ENCODE measurements around the gene VANGL2.

The VANGL2 gene

DNA sequence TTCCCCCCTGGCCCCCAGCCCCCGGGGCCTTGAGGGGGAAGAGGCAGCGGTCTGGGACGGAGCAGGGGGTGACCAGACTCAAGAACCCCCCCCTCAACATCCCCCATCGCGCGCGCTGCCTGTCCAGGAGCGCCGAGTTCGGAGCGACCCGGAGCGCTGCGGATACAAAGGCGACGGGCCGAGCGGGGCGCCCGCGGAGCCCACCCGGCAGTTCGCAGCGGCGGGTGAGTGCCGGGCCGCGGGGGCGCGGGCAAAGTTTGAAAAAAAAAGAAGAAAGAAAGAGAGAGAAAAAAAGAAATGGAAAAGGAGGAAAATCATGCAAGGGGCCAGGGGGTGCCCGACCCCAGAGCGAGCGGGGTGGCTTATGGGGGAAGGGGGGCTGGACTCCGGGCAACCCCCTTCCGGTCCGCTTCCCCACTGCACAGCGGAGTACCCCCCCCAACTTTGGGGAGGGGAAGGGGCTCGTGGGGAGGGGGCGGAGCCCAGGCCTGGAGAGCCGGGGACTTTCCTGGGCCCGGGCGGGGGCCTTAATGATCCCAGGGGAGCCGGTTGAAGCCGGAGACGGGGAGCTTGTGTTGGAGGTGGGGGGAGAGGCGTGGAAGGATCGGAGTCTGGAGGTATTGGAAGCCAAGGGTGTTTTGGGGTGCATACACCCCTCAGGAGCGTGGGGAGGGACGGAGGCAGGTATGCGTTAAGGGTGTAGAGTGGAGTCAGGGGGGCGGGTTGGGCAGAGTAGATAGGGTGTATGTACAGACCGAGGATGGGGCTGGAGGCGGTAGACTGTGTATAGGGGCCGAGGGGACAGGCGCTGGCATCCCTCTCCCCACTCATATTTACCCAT, 502 bp downstream of the VANGL2 start:
- TF ChIP-seq EZH2phosphoT487 (IDR thresholded peaks at IDR 0.05; ENCODE audit: low read depth), result no peak
- TF ChIP-seq, protein P1, sequence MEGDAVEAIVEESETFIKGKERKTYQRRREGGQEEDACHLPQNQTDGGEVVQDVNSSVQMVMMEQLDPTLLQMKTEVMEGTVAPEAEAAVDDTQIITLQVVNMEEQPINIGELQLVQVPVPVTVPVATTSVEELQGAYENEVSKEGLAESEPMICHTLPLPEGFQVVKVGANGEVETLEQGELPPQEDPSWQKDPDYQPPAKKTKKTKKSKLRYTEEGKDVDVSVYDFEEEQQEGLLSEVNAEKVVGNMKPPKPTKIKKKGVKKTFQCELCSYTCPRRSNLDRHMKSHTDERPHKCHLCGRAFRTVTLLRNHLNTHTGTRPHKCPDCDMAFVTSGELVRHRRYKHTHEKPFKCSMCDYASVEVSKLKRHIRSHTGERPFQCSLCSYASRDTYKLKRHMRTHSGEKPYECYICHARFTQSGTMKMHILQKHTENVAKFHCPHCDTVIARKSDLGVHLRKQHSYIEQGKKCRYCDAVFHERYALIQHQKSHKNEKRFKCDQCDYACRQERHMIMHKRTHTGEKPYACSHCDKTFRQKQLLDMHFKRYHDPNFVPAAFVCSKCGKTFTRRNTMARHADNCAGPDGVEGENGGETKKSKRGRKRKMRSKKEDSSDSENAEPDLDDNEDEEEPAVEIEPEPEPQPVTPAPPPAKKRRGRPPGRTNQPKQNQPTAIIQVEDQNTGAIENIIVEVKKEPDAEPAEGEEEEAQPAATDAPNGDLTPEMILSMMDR (IDR thresholded peaks at IDR 0.05; ENCODE audit: low read depth, low read length), result no peak
- Histone ChIP-seq H3K36me3 (replicated peaks; ENCODE audit: low read depth, low read length) (no peaks in the 10 kb centered on the region), H3K27me3 (ENCODE audit: low read depth, low read length) (peaks cover 39% of the 10 kb centered on the region), H3K4me2 (ENCODE audit: low read length) (peak overlapping the region; percentile 69), H3K9me3 (ENCODE audit: insufficient read depth, low read length) (no peaks in the 10 kb centered on the region), H2AFZ (ENCODE audit: low read depth, low read length) (peak overlapping the region; percentile 47; the same call in 1 of the 2 replicates), H3K4me3 (ENCODE audit: low read length) (peak overlapping the region; percentile 78), H3K79me2 (ENCODE audit: low read length) (no peaks in the 10 kb centered on the region), H4K20me1 (ENCODE audit: insufficient read depth, low read length) (no peaks in the 10 kb centered on the region), H3K4me1 (ENCODE audit: low read length) (peaks cover 5% of the 10 kb centered on the region; the same call in 1 of the 2 replicates), H3K27ac (ENCODE audit: low read length) (no peak overlapping the region), H3K9ac (ENCODE audit: low read length) (peak overlapping the region; percentile 74)

- Histone ChIP-seq H4K20me1 (ENCODE audit: insufficient read depth, low read length) (no peaks in the 10 kb centered on the region), H2AFZ (ENCODE audit: low read depth, low read length) (peak overlapping the region; percentile 47; the same call in 1 of the 2 replicates), H3K36me3 (replicated peaks; ENCODE audit: low read depth, low read length) (no peaks in the 10 kb centered on the region), H3K9ac (ENCODE audit: low read length) (peak overlapping the region; percentile 74; the same call in 1 of the 2 replicates), H3K4me2 (ENCODE audit: low read length) (peak overlapping the region; percentile 69), H3K4me3 (ENCODE audit: low read length) (peak overlapping the region; percentile 78), H3K27me3 (ENCODE audit: low read depth, low read length) (peaks cover 39% of the 10 kb centered on the region), H3K9me3 (ENCODE audit: insufficient read depth, low read length) (no peaks in the 10 kb centered on the region), H3K4me1 (ENCODE audit: low read length) (peaks cover 5% of the 10 kb centered on the region; the same call in 1 of the 2 replicates), H3K79me2 (ENCODE audit: low read length) (no peaks in the 10 kb centered on the region), H3K27ac (ENCODE audit: low read length) (no peak overlapping the region)
- TF ChIP-seq, protein P1 (IDR thresholded peaks at IDR 0.05; ENCODE audit: low read depth, low read length), result no peak
- no peak for TF ChIP-seq EZH2phosphoT487 (IDR thresholded peaks at IDR 0.05; ENCODE audit: low read depth)
Measured at GRCh38 chr1:160401487-160401805, 1.1 kb downstream of the VANGL2 start.

GRCh38 chr1:160402001-160402795, 1.8 kb downstream of the VANGL2 start:
- Histone ChIP-seq H3K4me3 (ENCODE audit: low read length) (no peak overlapping the region), H2AFZ (ENCODE audit: low read depth, low read length) (no peak overlapping the region), H3K4me1 (ENCODE audit: low read length) (peaks cover 5% of the 10 kb centered on the region; the same call in 1 of the 2 replicates), H3K9ac (ENCODE audit: low read length) (no peak overlapping the region), H3K27ac (ENCODE audit: low read length) (no peak overlapping the region), H3K4me2 (ENCODE audit: low read length) (no peak overlapping the region), H3K9me3 (ENCODE audit: insufficient read depth, low read length) (no peaks in the 10 kb centered on the region), H3K27me3 (ENCODE audit: low read depth, low read length) (peaks cover 39% of the 10 kb centered on the region), H3K36me3 (replicated peaks; ENCODE audit: low read depth, low read length) (no peaks in the 10 kb centered on the region), H4K20me1 (ENCODE audit: insufficient read depth, low read length) (no peaks in the 10 kb centered on the region), H3K79me2 (ENCODE audit: low read length) (no peaks in the 10 kb centered on the region)
- no peak for TF ChIP-seq EZH2phosphoT487 (IDR thresholded peaks at IDR 0.05; ENCODE audit: low read depth)
- TF ChIP-seq, protein P1 (IDR thresholded peaks at IDR 0.05; ENCODE audit: low read depth, low read length), result no peak

DNA sequence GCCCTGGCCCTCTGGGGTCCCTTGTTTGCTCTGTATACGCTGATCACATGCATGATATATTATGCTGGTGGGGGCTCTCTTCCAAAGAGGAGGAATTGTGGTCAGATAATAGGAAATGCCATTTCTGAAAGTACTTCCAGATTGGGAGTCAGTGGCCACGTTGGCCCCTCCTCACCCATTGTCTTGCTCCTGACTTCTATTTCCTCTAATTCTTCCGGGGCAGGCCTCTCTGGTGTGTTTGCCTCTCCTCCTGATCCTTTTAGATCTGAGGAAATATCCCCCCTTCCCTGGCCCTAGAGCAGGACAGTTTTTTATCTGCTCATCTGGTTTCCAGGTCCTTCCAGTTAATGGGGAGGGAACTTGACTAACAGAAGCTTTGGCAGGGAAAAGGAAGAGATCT, 2.9 kb downstream of the VANGL2 start:
- Histone ChIP-seq H3K27ac (ENCODE audit: low read length) (no peak overlapping the region), H4K20me1 (ENCODE audit: insufficient read depth, low read length) (no peaks in the 10 kb centered on the region), H3K79me2 (ENCODE audit: low read length) (no peaks in the 10 kb centered on the region), H3K4me1 (ENCODE audit: low read length) (peaks cover 5% of the 10 kb centered on the region; the same call in 1 of the 2 replicates), H3K9ac (ENCODE audit: low read length) (no peak overlapping the region), H3K36me3 (replicated peaks; ENCODE audit: low read depth, low read length) (no peaks in the 10 kb centered on the region), H3K9me3 (ENCODE audit: insufficient read depth, low read length) (no peaks in the 10 kb centered on the region), H3K4me2 (ENCODE audit: low read length) (no peak overlapping the region), H3K27me3 (ENCODE audit: low read depth, low read length) (peaks cover 39% of the 10 kb centered on the region), H3K4me3 (ENCODE audit: low read length) (no peak overlapping the region), H2AFZ (ENCODE audit: low read depth, low read length) (no peak overlapping the region)
- no peak for TF ChIP-seq EZH2phosphoT487 (IDR thresholded peaks at IDR 0.05; ENCODE audit: low read depth)
- TF ChIP-seq, protein P1 (IDR thresholded peaks at IDR 0.05; ENCODE audit: low read depth, low read length), result no peak

Measured in OCI-LY3 (cell line).